CD1c-positive myeloid dendritic cell (primary cell): Measurements from ENCODE around the gene REM1.
A peak's percentile ranks its signal among the peaks of the same experiment; 100 is the strongest.

ENCODE experiments used
- DNase-seq: peaks from one replicate; pipeline ENCODE4 v3.0.0-alpha.2; 2016; ENCODE audit errors: extremely low spot score

Gene REM1

GRCh38 chr20:31523361-31524283 lies 48.5 kb downstream of the REM1 start:
- peak; percentile 91 for DNase-seq

GRCh38 chr20:31527266-31527665 lies 52.2 kb downstream of the REM1 start:
- DNase-seq = no peak
